Pancreas (tissue), 10 donors: ENCODE measurements around the gene LRP6. TPM values are rescaled to one million over a fixed set of nuclear protein-coding genes. Genes with fewer than 3 reads are reported as not detected.
A peak's percentile ranks its signal among the peaks of the same experiment; 100 is the strongest.

Experiments used
- ATAC-seq, 4 donors: fragments of 200-7000 bp; cut with Tn5 transposase; one replicate each; pipeline versions ENCODE4 v1.8.0 to v1.9.1; 2020; ENCODE audit warnings: mild to moderate bottlenecking in 4 of 4, moderate library complexity in 4 of 4
- DNase-seq, 6 donors: peaks; one replicate each; pipeline ENCODE4 v3.0.0-alpha.2; 2020
- FAIRE-seq: peaks from 2 replicates; lab custom pipeline; 2012; peaks lifted over from hg19 to GRCh38; lab: Jason Lieb, UNC
- H3K27ac ChIP-seq, 4 donors: fragments of 200-600 bp; sonication (generic); 1 replicate in 3 of 4; 2 replicates in 1 of 4; pipeline versions ENCODE4 v1.5.0 to v1.8.0; 2020
- H3K27me3 ChIP-seq, 4 donors: fragments of 200-600 bp; one replicate each; pipeline ENCODE4 v1.8.0; 2021
- H3K36me3 ChIP-seq, 3 donors: fragments of 200-600 bp; sonication (generic) in 1 of 3; one replicate each; pipeline versions ENCODE4 v1.5.0 to v1.8.0; 2020 to 2021
- H3K4me1 ChIP-seq, 3 donors: fragments of 200-600 bp; one replicate each; pipeline ENCODE4 v1.8.0; 2021
- H3K4me3 ChIP-seq, 4 donors: fragments of 200-600 bp; sonication (generic) in 2 of 4; one replicate each; pipeline versions ENCODE4 v1.5.0 to v1.8.0; 2020 to 2021
- H3K9me3 ChIP-seq, 4 donors: fragments of 200-600 bp; one replicate each; pipeline ENCODE4 v1.8.0; 2021
- WGBS, 2 donors: extraction: QIAGEN DNeasy Blood & Tissue Kit; methylation state at CpG; one replicate each; pipeline ENCODE4 v1.1.7; 2013; 5-methylcytosine and 5-hydroxymethylcytosine counted together
- intact Hi-C, 3 donors: fragments of 100-400 bp; cut with DNase I; formaldehyde crosslinking; loops; one replicate each; pipeline versions ENCODE4 v1.11.1 to v1.14.2; 2022
- polyA plus RNA-seq, 2 donors: library from polyadenylated mRNA; stranded (reverse); fragments of 200-250 nt; gene quantifications; one replicate each; pipeline ENCODE4 v1.2.3, GENCODE V29; 2013
- total RNA-seq, 6 donors: library from RNA; stranded (reverse); fragmentation: NEBNext Ultra II Directional in 4 of 6; extraction: Animal tissue kit (Norgen Biotek cat#: 25700) in 4 of 6; gene quantifications; one replicate each; pipeline versions ENCODE4 v1.2.1 to v1.2.4, GENCODE V29; 2021 to 2023
- TF ChIP-seq, protein P1 (sequence below), 4 donors: fragments of 200-600 bp; sonication (generic) in 3 of 4; IDR thresholded peaks; one replicate each; pipeline versions ENCODE4 v1.5.0 to v1.8.0; 2021; ENCODE audit warnings: antibody characterized with exemption in 4 of 4
- donor health status: healthy with polysubstance abuse.
- donor health status: DM: no; HTN: no; CAD: no; lungs with moderate emphysema.
- donor health status: DM: no; HTN: no; CAD: no.
- donor health status: control.
- donor health status: control.
- donor health status: Bipolar disorder and iron deficiency.
- donor health status: DM: yes; HTN: yes; CAD: no.
- donor health status: DM: no; HTN: no; CAD: no.
- donor health status: DM: no; HTN: no; CAD: no.
- donor health status: DM: yes; HTN: yes; CAD: no.

Gene LRP6
- total and polyA plus RNA-seq, 8 donors = 6.1 to 28.3 (median 21.2) TPM

- no peak overlapping the region for H3K4me3 ChIP-seq
- ATAC-seq = peak; percentile 78 to 95 (median 88)
- no peak for FAIRE-seq
Measured at GRCh38 chr12:12282761-12283425, 16.0 kb upstream of the LRP6 start.

GRCh38 chr12:12282202-12282601 is 15.4 kb upstream of the LRP6 start:
- Histone ChIP-seq H3K4me1 (peaks cover 21 to 28% (median 24%) of the 10 kb centered on the region in 3 donors), H3K36me3 (no peaks in the 10 kb centered on the region), H3K4me3 (no peak overlapping the region), H3K27ac (no peak overlapping the region), H3K9me3 (no peaks in the 10 kb centered on the region), H3K27me3 (no peaks in the 10 kb centered on the region)
- ATAC-seq = peak in 2 of 4 donors; percentile 50 to 61
- WGBS, 2 donors = 32 to 40% methylated on average over 3 of the region's 3 CpGs
- no peak for FAIRE-seq
- TF ChIP-seq, protein P1, sequence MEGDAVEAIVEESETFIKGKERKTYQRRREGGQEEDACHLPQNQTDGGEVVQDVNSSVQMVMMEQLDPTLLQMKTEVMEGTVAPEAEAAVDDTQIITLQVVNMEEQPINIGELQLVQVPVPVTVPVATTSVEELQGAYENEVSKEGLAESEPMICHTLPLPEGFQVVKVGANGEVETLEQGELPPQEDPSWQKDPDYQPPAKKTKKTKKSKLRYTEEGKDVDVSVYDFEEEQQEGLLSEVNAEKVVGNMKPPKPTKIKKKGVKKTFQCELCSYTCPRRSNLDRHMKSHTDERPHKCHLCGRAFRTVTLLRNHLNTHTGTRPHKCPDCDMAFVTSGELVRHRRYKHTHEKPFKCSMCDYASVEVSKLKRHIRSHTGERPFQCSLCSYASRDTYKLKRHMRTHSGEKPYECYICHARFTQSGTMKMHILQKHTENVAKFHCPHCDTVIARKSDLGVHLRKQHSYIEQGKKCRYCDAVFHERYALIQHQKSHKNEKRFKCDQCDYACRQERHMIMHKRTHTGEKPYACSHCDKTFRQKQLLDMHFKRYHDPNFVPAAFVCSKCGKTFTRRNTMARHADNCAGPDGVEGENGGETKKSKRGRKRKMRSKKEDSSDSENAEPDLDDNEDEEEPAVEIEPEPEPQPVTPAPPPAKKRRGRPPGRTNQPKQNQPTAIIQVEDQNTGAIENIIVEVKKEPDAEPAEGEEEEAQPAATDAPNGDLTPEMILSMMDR (IDR thresholded peaks at IDR 0.05) = no peak
- DNase-seq = no peak
- intact Hi-C loops = no loop called here

More at GRCh38 chr12:12282761-12283425, 16.0 kb upstream of the LRP6 start:
- Histone ChIP-seq H3K27ac (peak overlapping the region in 2 of 4 donors; percentile 52 to 55), H3K27me3 (no peaks in the 10 kb centered on the region), H3K9me3 (no peaks in the 10 kb centered on the region), H3K4me1 (peaks cover 21 to 28% (median 24%) of the 10 kb centered on the region in 3 donors), H3K36me3 (no peaks in the 10 kb centered on the region)
- TF ChIP-seq, protein P1 (IDR thresholded peaks at IDR 0.05) = no peak
- 35 to 43% methylated on average over 7 of the region's 7 CpGs for WGBS, 2 donors
- intact Hi-C loops = no loop called here
- DNase-seq = no peak

- intact Hi-C loops = no loop called here
- TF ChIP-seq, protein P1 (IDR thresholded peaks at IDR 0.05) = no peak
- Histone ChIP-seq H3K27me3 (no peaks in the 10 kb centered on the region), H3K36me3 (no peaks in the 10 kb centered on the region), H3K27ac (no peak overlapping the region), H3K4me3 (no peak overlapping the region), H3K9me3 (no peaks in the 10 kb centered on the region), H3K4me1 (peaks cover 21 to 28% (median 24%) of the 10 kb centered on the region in 3 donors)
- no peak for FAIRE-seq
- WGBS, 2 donors = 95 to 100% methylated on average over 1 of the region's 1 CpG
- no peak for DNase-seq
- ATAC-seq = no peak
Measured at GRCh38 chr12:12281134-12281533, 14.3 kb upstream of the LRP6 start.

- Histone ChIP-seq H3K9me3 (no peaks in the 10 kb centered on the region), H3K27ac (no peak overlapping the region), H3K27me3 (no peaks in the 10 kb centered on the region), H3K36me3 (no peaks in the 10 kb centered on the region), H3K4me1 (peaks cover 18 to 21% (median 18%) of the 10 kb centered on the region in 3 donors), H3K4me3 (no peak overlapping the region)
- DNase-seq (no peak), ATAC-seq (no peak), FAIRE-seq (no peak)
- intact Hi-C loops = no loop called here
- TF ChIP-seq, protein P1 (IDR thresholded peaks at IDR 0.05) = no peak
- WGBS, 2 donors = 72 to 74% methylated on average over 4 of the region's 4 CpGs
Measured at GRCh38 chr12:12278899-12279298, 12.1 kb upstream of the LRP6 start.

DNA sequence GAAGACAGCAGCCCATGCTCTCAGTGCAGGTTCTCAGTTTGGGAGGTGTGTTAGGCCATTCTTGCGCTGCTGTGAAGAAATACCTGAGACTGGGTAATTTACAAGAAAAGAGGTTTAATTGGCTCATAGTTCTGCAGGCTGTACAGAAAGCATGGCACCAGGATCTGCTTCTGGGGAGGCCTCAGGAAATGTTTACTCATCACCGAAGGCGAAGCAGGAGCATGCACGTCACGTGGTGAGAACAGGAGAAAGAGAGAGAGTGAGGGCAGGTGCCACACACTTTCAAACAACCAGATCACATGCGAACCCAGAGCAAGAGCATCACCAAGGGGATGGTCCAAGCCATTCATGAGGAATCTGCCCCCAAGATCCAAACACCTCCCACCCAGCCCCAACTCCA is 9.0 kb upstream of the LRP6 start:
- no peak overlapping the region for H3K4me3 ChIP-seq
- DNase-seq = no peak
- H3K27me3 ChIP-seq = no peaks in the 10 kb centered on the region
- H3K27ac ChIP-seq = no peak overlapping the region
- no peaks in the 10 kb centered on the region for H3K36me3 ChIP-seq
- intact Hi-C loops = no loop called here
- TF ChIP-seq, protein P1 (IDR thresholded peaks at IDR 0.05) = no peak
- H3K9me3 ChIP-seq = no peaks in the 10 kb centered on the region
- WGBS, 2 donors = 87 to 96% methylated on average over 6 of the region's 6 CpGs
- ATAC-seq = no peak
- no peaks in the 10 kb centered on the region for H3K4me1 ChIP-seq
- no peak for FAIRE-seq
